Measurements from ENCODE around the gene TUBA1B. TPM values are rescaled to one million over a fixed set of nuclear protein-coding genes. Genes with fewer than 3 reads are reported as not detected.

The TUBA1B gene
- total and polyA plus RNA-seq, 2 of the 13 experiments (the other 11 are each of a cell fraction or from before 2014, with no cell fraction given), result 1,275 to 1,353 TPM

DNA sequence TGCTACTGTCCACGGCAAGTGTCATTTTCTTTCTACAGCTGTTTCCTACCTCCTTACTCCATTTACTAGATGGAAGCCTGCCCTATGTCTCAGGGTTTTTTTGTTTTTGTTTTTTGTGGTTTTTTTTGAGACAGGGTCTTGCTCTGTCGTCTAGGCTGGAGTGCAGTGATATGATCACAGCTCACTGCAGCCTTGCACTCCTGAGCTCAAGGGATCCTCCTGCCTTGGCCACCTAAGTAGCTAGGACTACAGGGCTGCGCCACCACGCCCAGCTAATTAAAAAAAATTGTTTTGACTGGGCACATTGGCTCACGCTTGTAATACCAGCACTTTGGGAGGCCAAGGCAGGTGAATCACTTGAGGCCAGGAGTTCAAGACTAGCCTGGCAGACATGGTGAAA, 43.0 kb upstream of the TUBA1B start:
- H3K9me3 ChIP-seq (ENCODE audit: low read length), result no peaks in the 10 kb centered on the region
- DNase-seq (ENCODE audit: low spot score) (no peak), FAIRE-seq (no peak), ATAC-seq (no peak)
- H4K20me1 ChIP-seq (ENCODE audit: insufficient read depth, low read length), result no peaks in the 10 kb centered on the region
- intact Hi-C loops (cut with micrococcal nuclease; ENCODE audit: unreplicated experiment), result no loop called here
- no peak overlapping the region for H3K27ac ChIP-seq (ENCODE audit: extremely low read length, insufficient read depth, low read length)
- no peak overlapping the region for H2AFZ ChIP-seq (ENCODE audit: low read length)
- no peak overlapping the region for H3K4me3 ChIP-seq (replicated peaks in 1 of 3; ENCODE audit: insufficient read depth in 1 of 3, low read depth in 2 of 3, low read length in 3 of 3)
- no peak overlapping the region for H3K4me2 ChIP-seq (ENCODE audit: low read depth, low read length)
- CTCF ChIA-PET (ENCODE audit: low intra/inter-chr PET ratio, low total read pairs), result no interaction called here
- H3K27me3 ChIP-seq (ENCODE audit: control insufficient read depth in 1 of 2, insufficient read depth in 2 of 2, low read length in 2 of 2), result no peaks in the 10 kb centered on the region
- BruUV-seq (replicated peaks), result no TSS peak
- POLR2A ChIA-PET, result no interaction called here
- H3K4me1 ChIP-seq (ENCODE audit: insufficient read depth, low read length), result no peaks in the 10 kb centered on the region
- in situ Hi-C loops (cut with HindIII; ENCODE audit: extremely low pct_ligation_motif_present, low pct_unique_long_range_greater_than_20kb), result no loop called here
- no peak overlapping the region for H3K9ac ChIP-seq (ENCODE audit: insufficient read depth, low read depth, low read length)
- H3K36me3 ChIP-seq (replicated peaks in 1 of 2; ENCODE audit: control insufficient read depth in 1 of 2, insufficient read depth in 2 of 2, low read length in 2 of 2), result no peaks in the 10 kb centered on the region
- H3K79me2 ChIP-seq (ENCODE audit: insufficient read depth, low read length), result no peaks in the 10 kb centered on the region
- TF ChIP-seq, protein P1, sequence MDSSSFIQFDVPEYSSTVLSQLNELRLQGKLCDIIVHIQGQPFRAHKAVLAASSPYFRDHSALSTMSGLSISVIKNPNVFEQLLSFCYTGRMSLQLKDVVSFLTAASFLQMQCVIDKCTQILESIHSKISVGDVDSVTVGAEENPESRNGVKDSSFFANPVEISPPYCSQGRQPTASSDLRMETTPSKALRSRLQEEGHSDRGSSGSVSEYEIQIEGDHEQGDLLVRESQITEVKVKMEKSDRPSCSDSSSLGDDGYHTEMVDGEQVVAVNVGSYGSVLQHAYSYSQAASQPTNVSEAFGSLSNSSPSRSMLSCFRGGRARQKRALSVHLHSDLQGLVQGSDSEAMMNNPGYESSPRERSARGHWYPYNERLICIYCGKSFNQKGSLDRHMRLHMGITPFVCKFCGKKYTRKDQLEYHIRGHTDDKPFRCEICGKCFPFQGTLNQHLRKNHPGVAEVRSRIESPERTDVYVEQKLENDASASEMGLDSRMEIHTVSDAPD (CRISPR knock-in tag; IDR thresholded peaks at IDR 0.05), result no peak
- TF ChIP-seq THAP11 (CRISPR knock-in tag; IDR thresholded peaks at IDR 0.05), result no peak
- 26% methylated on average over 5 of the region's 5 CpGs for WGBS (ENCODE audit: low lambda C conversion rate)

DNA sequence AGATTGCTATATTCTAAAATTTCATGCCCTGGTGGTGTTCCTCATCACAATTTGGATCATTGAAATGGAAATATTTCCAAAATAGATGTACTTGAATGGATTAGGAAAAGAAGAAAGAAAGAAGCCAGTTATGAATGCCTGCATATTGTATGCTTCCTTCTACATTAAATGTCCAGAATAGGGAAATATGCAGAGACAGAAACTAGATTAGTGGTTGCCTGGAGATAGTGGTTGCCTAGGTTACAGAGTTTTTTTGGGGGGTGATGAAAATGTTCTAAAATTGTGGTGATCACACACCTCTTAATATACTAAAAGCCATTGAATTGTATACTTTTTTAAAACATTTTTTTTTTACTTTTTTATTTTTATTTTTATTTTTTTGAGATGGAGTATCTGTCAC, 39.7 kb upstream of the TUBA1B start:
- peaks cover 0 to 5% of the 10 kb centered on the region in 2 experiments; a peak in 1 of 5 replicates for H3K27me3 ChIP-seq (ENCODE audit: control insufficient read depth in 1 of 2, insufficient read depth in 2 of 2, low read length in 2 of 2)
- H3K4me3 ChIP-seq (replicated peaks in 1 of 3; ENCODE audit: insufficient read depth in 1 of 3, low read depth in 2 of 3, low read length in 3 of 3), result no peak overlapping the region
- in situ Hi-C loops (cut with HindIII; ENCODE audit: extremely low pct_ligation_motif_present, low pct_unique_long_range_greater_than_20kb) (no loop called here), intact Hi-C loops (cut with micrococcal nuclease; ENCODE audit: unreplicated experiment) (no loop called here)
- ATAC-seq (no peak), FAIRE-seq (no peak), DNase-seq (ENCODE audit: low spot score) (no peak)
- no TSS peak for BruUV-seq (replicated peaks)
- no peak overlapping the region for H3K27ac ChIP-seq (ENCODE audit: extremely low read length, insufficient read depth, low read length)
- no peak overlapping the region for H3K4me2 ChIP-seq (ENCODE audit: low read depth, low read length)
- H2AFZ ChIP-seq (ENCODE audit: low read length), result no peak overlapping the region
- no peaks in the 10 kb centered on the region for H3K36me3 ChIP-seq (replicated peaks in 1 of 2; ENCODE audit: control insufficient read depth in 1 of 2, insufficient read depth in 2 of 2, low read length in 2 of 2)
- ChIA-PET CTCF (ENCODE audit: low intra/inter-chr PET ratio, low total read pairs) (no interaction called here), POLR2A (no interaction called here)
- no peaks in the 10 kb centered on the region for H4K20me1 ChIP-seq (ENCODE audit: insufficient read depth, low read length)
- H3K9ac ChIP-seq (ENCODE audit: insufficient read depth, low read depth, low read length), result no peak overlapping the region
- no peaks in the 10 kb centered on the region for H3K79me2 ChIP-seq (ENCODE audit: insufficient read depth, low read length)
- H3K4me1 ChIP-seq (ENCODE audit: insufficient read depth, low read length), result no peaks in the 10 kb centered on the region
- no peaks in the 10 kb centered on the region for H3K9me3 ChIP-seq (ENCODE audit: low read length)
- no peak for TF ChIP-seq RAD21 (CRISPR knock-in tag; IDR thresholded peaks at IDR 0.05)
- TF ChIP-seq ZNF770 (CRISPR knock-in tag; IDR thresholded peaks at IDR 0.05), result no peak
- no peak for TF ChIP-seq TRIM22 (IDR thresholded peaks at IDR 0.05)
- no peak for TF ChIP-seq TSC22D2 (CRISPR knock-in tag; IDR thresholded peaks at IDR 0.05; ENCODE audit: borderline replicate concordance)
- TF ChIP-seq PCBP1 (IDR thresholded peaks at IDR 0.05; ENCODE audit: borderline replicate concordance, low read depth, low read length), result no peak
- TF ChIP-seq, protein P2, sequence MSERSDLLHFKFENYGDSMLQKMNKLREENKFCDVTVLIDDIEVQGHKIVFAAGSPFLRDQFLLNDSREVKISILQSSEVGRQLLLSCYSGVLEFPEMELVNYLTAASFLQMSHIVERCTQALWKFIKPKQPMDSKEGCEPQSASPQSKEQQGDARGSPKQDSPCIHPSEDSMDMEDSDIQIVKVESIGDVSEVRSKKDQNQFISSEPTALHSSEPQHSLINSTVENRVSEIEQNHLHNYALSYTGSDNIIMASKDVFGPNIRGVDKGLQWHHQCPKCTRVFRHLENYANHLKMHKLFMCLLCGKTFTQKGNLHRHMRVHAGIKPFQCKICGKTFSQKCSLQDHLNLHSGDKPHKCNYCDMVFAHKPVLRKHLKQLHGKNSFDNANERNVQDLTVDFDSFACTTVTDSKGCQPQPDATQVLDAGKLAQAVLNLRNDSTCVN (CRISPR knock-in tag; IDR thresholded peaks at IDR 0.05; ENCODE audit: borderline replicate concordance), result no peak
- TF ChIP-seq HDAC1 (CRISPR knock-in tag; IDR thresholded peaks at IDR 0.05), result no peak
- no peak for TF ChIP-seq KLF16 (CRISPR knock-in tag; IDR thresholded peaks at IDR 0.05)
- no peak for TF ChIP-seq ZNF547 (CRISPR knock-in tag; IDR thresholded peaks at IDR 0.05)
- TF ChIP-seq ZNF737 (CRISPR knock-in tag; IDR thresholded peaks at IDR 0.05; ENCODE audit: borderline replicate concordance), result no peak
- TF ChIP-seq SP5 (CRISPR knock-in tag; IDR thresholded peaks at IDR 0.05; ENCODE audit: borderline replicate concordance, low read depth), result no peak
- TF ChIP-seq GLI4 (CRISPR knock-in tag; IDR thresholded peaks at IDR 0.05; ENCODE audit: borderline replicate concordance), result no peak
